Measurements from ENCODE around the gene FAM234A. TPM values are rescaled to one million over a fixed set of nuclear protein-coding genes. Genes with fewer than 3 reads are reported as not detected.
A peak's percentile ranks its signal among the peaks of the same experiment; 100 is the strongest.

Gene FAM234A
- total and polyA plus RNA-seq, 2 donors (not counting 3 experiments of a cell fraction or from before 2014, with no cell fraction given) = 70.4 to 89.4 TPM

DNA sequence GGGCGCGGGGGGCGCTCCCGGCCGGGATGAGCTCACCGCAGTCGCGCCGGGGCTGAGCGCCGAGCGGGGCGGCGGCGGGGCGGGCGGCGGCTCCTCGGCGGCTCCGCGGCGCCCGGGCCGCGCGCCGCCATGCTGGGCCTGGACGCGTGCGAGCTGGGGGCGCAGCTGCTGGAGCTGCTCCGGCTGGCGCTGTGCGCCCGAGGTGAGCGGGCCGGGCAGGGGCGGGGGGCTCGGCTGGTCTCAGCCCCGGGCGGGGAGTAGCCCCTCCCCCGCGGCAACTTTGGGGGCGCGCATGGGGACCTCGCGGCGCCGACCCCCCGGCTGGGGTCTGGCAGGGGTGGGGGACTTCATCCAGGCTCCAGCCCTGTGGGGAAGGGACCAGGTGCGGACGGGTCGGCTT lies 45.9 kb downstream of the FAM234A start, which contains the start of gene ARHGDIG:
Gene ARHGDIG (plus strand): TSS at position 40 of the 400 bp plus-strand sequence. CDS start 90 bp downstream, at position 130.
- Histone ChIP-seq H3K9me3 (replicated peaks; ENCODE audit: control insufficient read depth, insufficient read depth, low read length) (no peaks in the 10 kb centered on the region), H3K4me2 (ENCODE audit: insufficient read depth, low read length) (no peak within 1 kb of the TSS), H3K4me1 (ENCODE audit: control insufficient read depth, extremely low read depth, insufficient read depth, low read length) (no peaks in the 10 kb centered on the region), H3K27ac (ENCODE audit: insufficient read depth, low read depth, low read length) (no peak within 1 kb of the TSS), H3K36me3 (ENCODE audit: control insufficient read depth in 2 of 2, extremely low read depth in 1 of 2, insufficient read depth in 2 of 2, low read length in 2 of 2) (no peaks in the 10 kb centered on the region), H4K20me1 (replicated peaks; ENCODE audit: control insufficient read depth, extremely low read depth, insufficient read depth, low read length) (no peaks in the 10 kb centered on the region), H3K4me3 (replicated peaks in 1 of 3; ENCODE audit: insufficient read depth in 1 of 3, low read depth in 1 of 3, low read length in 3 of 3) (peak within 1 kb of the TSS in 1 of 3 experiments; percentile 36), H2AFZ (ENCODE audit: low read depth, low read length) (peak within 1 kb of the TSS; percentile 59), H3K27me3 (ENCODE audit: control insufficient read depth in 2 of 2, insufficient read depth in 2 of 2, low read length in 2 of 2) (peaks cover 4% of the 10 kb centered on the region in 2 experiments), H3K79me2 (ENCODE audit: control insufficient read depth, insufficient read depth, low read length) (no peaks in the 10 kb centered on the region), H3K9me1 (replicated peaks; ENCODE audit: control insufficient read depth, extremely low read depth, insufficient read depth, low read length) (no peaks in the 10 kb centered on the region), H3K9ac (replicated peaks; ENCODE audit: extremely low read depth, insufficient read depth, low read length) (peak within 1 kb of the TSS; percentile 16)
- dilution Hi-C loops (cut with MboI; ENCODE audit: extremely low pct_ligation_motif_present, low sequenced_read_pairs) (no loop called here), intact Hi-C loops (cut with micrococcal nuclease) (no loop called here)
- ChIA-PET POLR2A (no interaction called here), CTCF (interaction anchor here (1.0 kb wide), 1 partner anchor 72 kb away, joined by 4 read pairs; the partner anchor contains the start of gene AXIN1)
- FAIRE-seq (no peak), DNase-seq (ENCODE audit: low read depth, low spot score) (no peak)
- no TSS peak for BruUV-seq (replicated peaks)
- TF ChIP-seq MYC (IDR thresholded peaks at IDR 0.05; ENCODE audit: low read depth, low read length) (no peak), JUN (IDR thresholded peaks at IDR 0.05; ENCODE audit: borderline replicate concordance, insufficient read depth, insufficient read length, low read depth) (no peak), POLR2AphosphoS5 (IDR thresholded peaks at IDR 0.05; ENCODE audit: insufficient read depth, low read depth, low read length) (no peak), MAX (IDR thresholded peaks at IDR 0.05; ENCODE audit: insufficient read depth, insufficient read length) (no peak), POLR2A (IDR thresholded peaks at IDR 0.05; ENCODE audit: low read depth, low read length) (no peak), EZH2 (IDR thresholded peaks at IDR 0.05; ENCODE audit: borderline replicate concordance, low read depth, low read length, severe bottlenecking) (no peak)

DNA sequence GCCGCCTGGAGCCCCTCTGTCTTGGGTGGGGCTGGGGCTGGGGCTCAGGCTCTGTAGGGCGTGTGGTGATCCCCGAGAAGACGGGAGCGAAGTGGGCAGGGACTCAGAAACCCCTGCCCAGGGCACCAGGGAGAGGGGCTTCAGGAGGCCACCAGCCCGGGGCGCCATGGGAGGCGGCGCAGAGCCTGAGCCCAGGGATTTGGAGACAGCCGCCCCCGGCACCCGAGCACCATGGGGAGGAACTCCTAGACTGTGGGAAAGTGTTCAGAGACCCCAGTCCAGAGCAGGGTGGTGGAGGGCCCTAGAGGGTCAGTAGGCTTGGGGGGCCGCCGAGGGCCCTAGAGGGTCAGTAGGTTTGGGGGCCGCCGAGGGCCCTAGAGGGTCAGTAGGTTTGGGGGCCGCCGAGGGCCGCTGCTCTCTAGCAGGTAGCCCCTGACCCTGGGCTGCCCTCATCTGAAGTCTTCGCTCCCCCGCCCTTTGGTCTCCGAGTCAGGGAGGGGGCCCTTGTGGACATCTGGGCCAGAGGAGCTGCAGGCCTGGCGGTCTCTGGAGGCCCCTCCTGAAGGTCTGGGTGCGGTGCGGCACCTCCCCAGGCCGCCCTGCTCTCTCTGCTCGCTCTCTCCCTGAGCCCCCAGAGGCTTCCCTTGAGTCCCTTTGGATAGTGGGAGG lies 46.5 kb downstream of the FAM234A start:
- intact Hi-C loops (cut with micrococcal nuclease) = no loop called here
- DNase-seq (ENCODE audit: low read depth, low spot score) (no peak), FAIRE-seq (no peak)
- POLR2A ChIA-PET = no interaction called here
- Histone ChIP-seq H3K9me3 (replicated peaks; ENCODE audit: control insufficient read depth, insufficient read depth, low read length) (no peaks in the 10 kb centered on the region), H3K9ac (replicated peaks; ENCODE audit: extremely low read depth, insufficient read depth, low read length) (no peak overlapping the region), H3K79me2 (ENCODE audit: control insufficient read depth, insufficient read depth, low read length) (no peaks in the 10 kb centered on the region), H2AFZ (ENCODE audit: low read depth, low read length) (peak overlapping the region; percentile 59), H3K27ac (ENCODE audit: insufficient read depth, low read depth, low read length) (no peak overlapping the region), H3K4me3 (replicated peaks in 1 of 3; ENCODE audit: insufficient read depth in 1 of 3, low read depth in 1 of 3, low read length in 3 of 3) (no peak overlapping the region), H3K4me1 (ENCODE audit: control insufficient read depth, extremely low read depth, insufficient read depth, low read length) (no peaks in the 10 kb centered on the region), H4K20me1 (replicated peaks; ENCODE audit: control insufficient read depth, extremely low read depth, insufficient read depth, low read length) (no peaks in the 10 kb centered on the region), H3K36me3 (ENCODE audit: control insufficient read depth in 2 of 2, extremely low read depth in 1 of 2, insufficient read depth in 2 of 2, low read length in 2 of 2) (no peaks in the 10 kb centered on the region), H3K4me2 (ENCODE audit: insufficient read depth, low read length) (no peak overlapping the region), H3K9me1 (replicated peaks; ENCODE audit: control insufficient read depth, extremely low read depth, insufficient read depth, low read length) (no peaks in the 10 kb centered on the region), H3K27me3 (ENCODE audit: control insufficient read depth in 2 of 2, insufficient read depth in 2 of 2, low read length in 2 of 2) (peaks cover 4% of the 10 kb centered on the region in 2 experiments)
- dilution Hi-C loops (cut with MboI; ENCODE audit: extremely low pct_ligation_motif_present, low sequenced_read_pairs) = no loop called here
- CTCF ChIA-PET = interaction anchor here (1.0 kb wide), 1 partner anchor 71 kb away, joined by 4 read pairs; the partner anchor contains the start of gene AXIN1
- BruUV-seq (replicated peaks) = no TSS peak
- TF ChIP-seq GATA2 (IDR thresholded peaks at IDR 0.05; ENCODE audit: insufficient read depth, insufficient read length, low read depth, low read length) (no peak), CTCF (IDR thresholded peaks at IDR 0.05; ENCODE audit: extremely low read depth in 1 of 2, insufficient read depth in 1 of 2, low read depth in 1 of 2, low read length in 2 of 2) (no peak), MYC (IDR thresholded peaks at IDR 0.05; ENCODE audit: low read depth, low read length) (no peak), MAX (IDR thresholded peaks at IDR 0.05; ENCODE audit: insufficient read depth, insufficient read length) (no peak), FOS (IDR thresholded peaks at IDR 0.05; ENCODE audit: borderline replicate concordance, insufficient read depth, low read length) (no peak), POLR2A (IDR thresholded peaks at IDR 0.05; ENCODE audit: low read depth, low read length) (no peak), EZH2 (IDR thresholded peaks at IDR 0.05; ENCODE audit: borderline replicate concordance, low read depth, low read length, severe bottlenecking) (no peak), POLR2AphosphoS5 (IDR thresholded peaks at IDR 0.05; ENCODE audit: insufficient read depth, low read depth, low read length) (no peak), JUN (IDR thresholded peaks at IDR 0.05; ENCODE audit: borderline replicate concordance, insufficient read depth, insufficient read length, low read depth) (no peak)

All from endothelial cell of umbilical vein (primary cell).